GM12878 (cell line): ENCODE measurements around the gene FUT3.

Experiments used
- CUX1 ChIP-seq: IDR thresholded peaks from 2 replicates; pipeline ENCODE4 v1.6.1; 2012; ENCODE audit warnings: improper control_type of control experiment, low read depth, low read length; ENCODE audit not compliant: insufficient replicate concordance
- MAX ChIP-seq: IDR thresholded peaks from 2 replicates; pipeline ENCODE4 v1.6.1; 2012; ENCODE audit warnings: low read depth, low read length, improper control_type of control experiment
- TF ChIP-seq, protein P1 (sequence below), 3 experiments: IDR thresholded peaks in 2 of 3; conservative IDR thresholded peaks in 1 of 3; 2 replicates each; pipeline ENCODE4 v1.5.1; 2011; ENCODE audit warnings: low read depth in 3 of 3, low read length in 3 of 3, mild to moderate bottlenecking in 3 of 3, control low read depth in 2 of 3, moderate library complexity in 2 of 3, inconsistent platforms in 1 of 3, mixed read lengths in 1 of 3; ENCODE audit not compliant: control insufficient read depth in 2 of 3, insufficient read depth in 1 of 3; ENCODE audit errors: extremely low read depth in 1 of 3

GRCh38 chr19:5894704-5895349 lies 43.6 kb upstream of the FUT3 start:
- TF ChIP-seq, protein P1, sequence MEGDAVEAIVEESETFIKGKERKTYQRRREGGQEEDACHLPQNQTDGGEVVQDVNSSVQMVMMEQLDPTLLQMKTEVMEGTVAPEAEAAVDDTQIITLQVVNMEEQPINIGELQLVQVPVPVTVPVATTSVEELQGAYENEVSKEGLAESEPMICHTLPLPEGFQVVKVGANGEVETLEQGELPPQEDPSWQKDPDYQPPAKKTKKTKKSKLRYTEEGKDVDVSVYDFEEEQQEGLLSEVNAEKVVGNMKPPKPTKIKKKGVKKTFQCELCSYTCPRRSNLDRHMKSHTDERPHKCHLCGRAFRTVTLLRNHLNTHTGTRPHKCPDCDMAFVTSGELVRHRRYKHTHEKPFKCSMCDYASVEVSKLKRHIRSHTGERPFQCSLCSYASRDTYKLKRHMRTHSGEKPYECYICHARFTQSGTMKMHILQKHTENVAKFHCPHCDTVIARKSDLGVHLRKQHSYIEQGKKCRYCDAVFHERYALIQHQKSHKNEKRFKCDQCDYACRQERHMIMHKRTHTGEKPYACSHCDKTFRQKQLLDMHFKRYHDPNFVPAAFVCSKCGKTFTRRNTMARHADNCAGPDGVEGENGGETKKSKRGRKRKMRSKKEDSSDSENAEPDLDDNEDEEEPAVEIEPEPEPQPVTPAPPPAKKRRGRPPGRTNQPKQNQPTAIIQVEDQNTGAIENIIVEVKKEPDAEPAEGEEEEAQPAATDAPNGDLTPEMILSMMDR (IDR thresholded peaks at IDR 0.05 in 2 of 3, conservative IDR thresholded peaks at IDR 0.05 in 1 of 3; ENCODE audit: control insufficient read depth in 2 of 3, extremely low read depth in 1 of 3, insufficient read depth in 1 of 3, low read depth in 3 of 3, low read length in 3 of 3): no peak
- TF ChIP-seq MAX: no peak
- no peak for TF ChIP-seq CUX1
